Stimulated activated naive CD8-positive, alpha-beta T cell treated with anti-CD3 and anti-CD28 coated beads, Interleukin-15, Interleukin-2, amounts not matched to agents 100 ng/mL and 50 ng/mL, for 24 hours (primary cell): ENCODE data around the gene GRHL1.
"Not testable (repeated sequence)": the region's sequence is repeated elsewhere in the genome, so short reads cannot be mapped to it uniquely, and the experiment has no call there.

Source experiments
- H3K27ac Mint-ChIP-seq: one replicate; pipeline ENCODE4 v1.8.0; 2021; ENCODE audit warnings: mild to moderate bottlenecking, mixed read lengths
- H3K27me3 Mint-ChIP-seq: one replicate; pipeline ENCODE4 v1.8.0; 2021; ENCODE audit warnings: mixed read lengths
- H3K36me3 Mint-ChIP-seq: one replicate; pipeline ENCODE4 v1.8.0; 2021; ENCODE audit warnings: low read depth, mixed read lengths
- H3K4me1 Mint-ChIP-seq: one replicate; pipeline ENCODE4 v1.8.0; 2021; ENCODE audit warnings: low read depth, mixed read lengths
- H3K4me3 Mint-ChIP-seq: one replicate; pipeline ENCODE4 v1.8.0; 2021; ENCODE audit warnings: mild to moderate bottlenecking, mixed read lengths
- H3K9me3 Mint-ChIP-seq: one replicate; pipeline ENCODE4 v1.8.0; 2021; ENCODE audit warnings: mixed read lengths

Gene GRHL1

GRCh38 chr2:10026940-10027569 is 75.6 kb downstream of the GRHL1 start:
- H3K36me3 Mint-ChIP-seq: no peaks in the 10 kb centered on the region
- peaks cover 21% of the 10 kb centered on the region for H3K4me1 Mint-ChIP-seq
- no peak overlapping the region for H3K27ac Mint-ChIP-seq
- H3K9me3 Mint-ChIP-seq: no peaks in the 10 kb centered on the region
- H3K27me3 Mint-ChIP-seq: no peaks in the 10 kb centered on the region
- no peak overlapping the region for H3K4me3 Mint-ChIP-seq

- H3K36me3 Mint-ChIP-seq: no peaks in the 10 kb centered on the region
- peaks cover 21% of the 10 kb centered on the region for H3K4me1 Mint-ChIP-seq
- H3K9me3 Mint-ChIP-seq: no peaks in the 10 kb centered on the region
- no peak overlapping the region for H3K27ac Mint-ChIP-seq
- no peak overlapping the region for H3K4me3 Mint-ChIP-seq
- no peaks in the 10 kb centered on the region for H3K27me3 Mint-ChIP-seq
Observed at GRCh38 chr2:10027660-10028330, 76.3 kb downstream of the GRHL1 start.

GRCh38 chr2:10028407-10028987 is 77.0 kb downstream of the GRHL1 start:
- no peaks in the 10 kb centered on the region for H3K36me3 Mint-ChIP-seq
- H3K4me3 Mint-ChIP-seq: no peak overlapping the region
- H3K27me3 Mint-ChIP-seq: no peaks in the 10 kb centered on the region
- H3K9me3 Mint-ChIP-seq: no peaks in the 10 kb centered on the region
- peaks cover 21% of the 10 kb centered on the region for H3K4me1 Mint-ChIP-seq
- H3K27ac Mint-ChIP-seq: no peak overlapping the region

DNA sequence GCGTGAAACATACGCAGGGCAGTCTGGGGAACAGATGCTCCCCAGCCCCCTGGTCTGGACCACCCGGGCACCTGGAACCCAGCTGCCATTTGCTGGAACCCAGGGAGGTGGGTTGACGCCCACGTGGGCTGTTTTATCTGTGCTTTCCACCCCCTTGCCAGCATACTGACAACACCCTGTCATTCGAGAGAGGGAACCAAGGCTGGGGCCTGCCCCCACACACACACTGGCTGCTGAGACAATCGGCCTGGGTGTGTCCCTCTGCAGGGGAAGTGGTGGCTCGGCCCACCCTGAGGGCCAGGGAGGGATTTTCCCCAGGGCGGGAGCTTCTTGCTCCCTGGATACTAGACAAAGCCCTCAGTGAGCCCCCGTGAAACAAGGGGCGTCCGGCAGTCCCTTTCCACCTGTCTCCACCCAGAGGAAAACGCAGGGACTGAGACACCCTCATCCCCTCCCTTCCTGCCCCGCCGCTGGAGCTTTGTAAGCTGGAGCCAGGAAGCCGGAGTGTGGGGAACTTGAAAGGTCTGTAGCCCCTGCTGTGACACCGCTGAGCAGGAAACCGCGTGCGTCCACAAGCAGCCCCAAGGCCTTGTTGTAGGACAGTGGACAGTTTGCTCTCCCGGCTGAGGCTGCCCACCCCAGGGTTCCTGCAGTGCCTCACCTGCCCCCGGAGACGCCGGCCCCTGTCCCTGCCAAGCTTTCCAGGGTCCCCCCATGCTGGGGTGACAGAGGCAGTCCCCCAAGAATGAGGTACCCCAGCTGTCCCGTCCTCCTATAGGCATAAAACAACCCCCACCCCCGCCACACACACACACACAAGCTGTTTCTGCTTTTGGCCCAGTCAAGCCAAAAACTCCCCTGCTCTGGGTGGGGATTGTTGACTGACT is 77.7 kb downstream of the GRHL1 start:
- peak overlapping the region; percentile 71 for H3K27ac Mint-ChIP-seq
- peaks cover 21% of the 10 kb centered on the region for H3K4me1 Mint-ChIP-seq
- no peaks in the 10 kb centered on the region for H3K27me3 Mint-ChIP-seq
- H3K36me3 Mint-ChIP-seq: no peaks in the 10 kb centered on the region
- peak overlapping the region; percentile 58 for H3K4me3 Mint-ChIP-seq
- H3K9me3 Mint-ChIP-seq: no peaks in the 10 kb centered on the region

- Mint-ChIP-seq H3K36me3 (no peaks in the 10 kb centered on the region), H3K4me3 (peak overlapping the region; percentile 42), H3K27ac (peak overlapping the region; percentile 71), H3K9me3 (no peaks in the 10 kb centered on the region), H3K27me3 (no peaks in the 10 kb centered on the region), H3K4me1 (peaks cover 23% of the 10 kb centered on the region)
Observed at GRCh38 chr2:10029875-10030223, 78.4 kb downstream of the GRHL1 start.

- H3K27me3 Mint-ChIP-seq: no peaks in the 10 kb centered on the region
- peaks cover 28% of the 10 kb centered on the region for H3K4me1 Mint-ChIP-seq
- no peaks in the 10 kb centered on the region for H3K36me3 Mint-ChIP-seq
- H3K4me3 Mint-ChIP-seq: no peak overlapping the region
- no peaks in the 10 kb centered on the region for H3K9me3 Mint-ChIP-seq
- no peak overlapping the region for H3K27ac Mint-ChIP-seq
Observed at GRCh38 chr2:10030311-10030736, 78.8 kb downstream of the GRHL1 start.

DNA sequence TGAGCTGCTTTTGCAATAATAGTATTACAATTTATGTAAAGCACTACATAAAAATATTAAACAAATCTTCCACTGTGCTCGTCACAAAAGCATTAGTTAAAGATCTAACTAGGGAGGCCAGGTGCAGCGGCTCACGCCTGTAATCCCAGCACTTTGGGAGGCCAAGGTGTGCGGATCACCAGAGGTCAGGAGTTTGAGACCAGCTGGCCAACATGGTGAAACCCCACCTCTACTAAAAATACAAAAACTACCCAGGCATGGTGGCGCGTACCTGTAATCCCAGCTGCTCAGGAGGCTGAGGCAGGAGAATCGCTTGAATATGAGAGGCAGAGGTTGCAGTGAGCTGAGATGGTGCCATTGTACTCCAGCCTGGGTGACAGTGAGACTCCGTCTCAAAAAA is 79.3 kb downstream of the GRHL1 start:
- not testable (repeated sequence) for H3K27ac Mint-ChIP-seq, H3K36me3 Mint-ChIP-seq, H3K4me3 Mint-ChIP-seq, H3K27me3 Mint-ChIP-seq, H3K9me3 Mint-ChIP-seq
- H3K4me1 Mint-ChIP-seq: peaks cover 32% of the 10 kb centered on the region

DNA sequence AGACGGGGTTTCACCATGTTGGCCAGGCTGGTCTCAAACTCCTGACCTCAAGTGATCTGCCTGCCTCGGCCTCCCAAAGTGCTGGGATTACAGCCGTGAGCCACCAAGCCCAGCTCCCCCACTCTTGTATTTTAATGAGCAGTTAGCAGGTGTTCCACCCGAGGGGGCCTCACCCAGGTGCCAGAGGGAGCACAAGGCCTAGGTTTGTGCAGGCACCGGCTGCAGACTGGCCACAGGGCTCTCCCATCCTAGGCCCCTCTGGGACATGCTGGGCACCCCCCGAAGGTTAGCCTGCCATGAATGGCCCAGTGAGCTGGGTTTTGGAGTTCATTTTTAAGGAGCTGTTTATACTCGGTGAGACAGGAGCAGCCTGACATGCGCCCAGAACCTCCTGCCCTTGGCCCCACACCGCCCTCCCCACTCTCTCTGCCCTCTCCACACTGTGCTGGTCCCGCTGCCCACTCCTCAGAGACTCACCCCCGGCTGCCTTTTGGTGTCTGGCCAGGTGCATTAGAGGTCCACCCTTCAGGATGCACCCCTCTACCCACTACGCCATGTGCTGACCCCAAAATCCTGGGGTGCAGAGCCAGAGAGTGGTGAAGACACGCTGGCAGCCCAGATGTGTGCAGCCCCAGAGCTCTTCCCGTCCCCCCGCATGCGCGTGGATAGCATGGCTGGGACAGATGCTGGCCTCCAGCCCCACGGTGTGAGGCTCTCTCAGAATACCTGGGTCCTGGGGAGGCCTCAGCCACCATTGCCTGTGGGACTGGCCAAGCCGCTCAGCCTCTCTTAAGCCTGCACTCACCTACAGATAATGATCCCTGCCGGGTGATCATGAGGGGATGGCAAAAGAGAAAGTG is 80.6 kb downstream of the GRHL1 start:
- H3K4me3 Mint-ChIP-seq: no peak overlapping the region
- H3K36me3 Mint-ChIP-seq: no peaks in the 10 kb centered on the region
- H3K4me1 Mint-ChIP-seq: peaks cover 37% of the 10 kb centered on the region
- H3K9me3 Mint-ChIP-seq: no peaks in the 10 kb centered on the region
- H3K27ac Mint-ChIP-seq: no peak overlapping the region
- H3K27me3 Mint-ChIP-seq: no peaks in the 10 kb centered on the region

GRCh38 chr2:10032746-10033105 is 81.2 kb downstream of the GRHL1 start:
- H3K4me1 Mint-ChIP-seq: peaks cover 37% of the 10 kb centered on the region
- no peaks in the 10 kb centered on the region for H3K9me3 Mint-ChIP-seq
- no peak overlapping the region for H3K27ac Mint-ChIP-seq
- no peaks in the 10 kb centered on the region for H3K36me3 Mint-ChIP-seq
- H3K4me3 Mint-ChIP-seq: no peak overlapping the region
- no peaks in the 10 kb centered on the region for H3K27me3 Mint-ChIP-seq

- H3K9me3 Mint-ChIP-seq: no peaks in the 10 kb centered on the region
- no peak overlapping the region for H3K4me3 Mint-ChIP-seq
- no peak overlapping the region for H3K27ac Mint-ChIP-seq
- H3K4me1 Mint-ChIP-seq: peaks cover 35% of the 10 kb centered on the region
- no peaks in the 10 kb centered on the region for H3K36me3 Mint-ChIP-seq
- H3K27me3 Mint-ChIP-seq: no peaks in the 10 kb centered on the region
Observed at GRCh38 chr2:10033251-10034006, 81.9 kb downstream of the GRHL1 start.

- Mint-ChIP-seq H3K27me3 (no peaks in the 10 kb centered on the region), H3K27ac (no peak overlapping the region), H3K4me1 (peaks cover 25% of the 10 kb centered on the region), H3K4me3 (no peak overlapping the region), H3K36me3 (no peaks in the 10 kb centered on the region), H3K9me3 (no peaks in the 10 kb centered on the region)
Observed at GRCh38 chr2:10034333-10035052, 83.0 kb downstream of the GRHL1 start.

GRCh38 chr2:10035053-10035422 is 83.5 kb downstream of the GRHL1 start:
- H3K4me1 Mint-ChIP-seq: peaks cover 20% of the 10 kb centered on the region
- no peaks in the 10 kb centered on the region for H3K36me3 Mint-ChIP-seq
- no peaks in the 10 kb centered on the region for H3K27me3 Mint-ChIP-seq
- no peak overlapping the region for H3K27ac Mint-ChIP-seq
- no peaks in the 10 kb centered on the region for H3K9me3 Mint-ChIP-seq
- no peak overlapping the region for H3K4me3 Mint-ChIP-seq

- H3K36me3 Mint-ChIP-seq: no peaks in the 10 kb centered on the region
- H3K27ac Mint-ChIP-seq: no peak overlapping the region
- no peaks in the 10 kb centered on the region for H3K9me3 Mint-ChIP-seq
- no peak overlapping the region for H3K4me3 Mint-ChIP-seq
- no peaks in the 10 kb centered on the region for H3K27me3 Mint-ChIP-seq
- H3K4me1 Mint-ChIP-seq: peaks cover 16% of the 10 kb centered on the region
Observed at GRCh38 chr2:10035633-10036032, 84.1 kb downstream of the GRHL1 start.
